SK-N-SH treated with all-trans-retinoic acid at 6 μM for 48 hours (cell line): ENCODE measurements around the gene SLC66A3.

Source experiments
- RARB ChIP-seq: fragments of 250-450 bp; sonication (Bioruptor Pico); IDR thresholded peaks from 2 replicates; pipeline ENCODE4 v1.8.0; 2021; ENCODE audit warnings: mild to moderate bottlenecking, moderate library complexity
- TCF4 ChIP-seq: fragments of 250-450 bp; sonication (Bioruptor Pico); IDR thresholded peaks from 2 replicates; pipeline ENCODE4 v1.8.0; 2021; ENCODE audit warnings: mild to moderate bottlenecking, moderate library complexity, borderline replicate concordance
- ZNF8 ChIP-seq: fragments of 450-650 bp; formaldehyde crosslinking; IDR thresholded peaks from 2 replicates; pipeline ENCODE4 v1.5.0; 2020; ENCODE audit warnings: mild to moderate bottlenecking, moderate library complexity
- TF ChIP-seq, protein P1 (sequence below): fragments of 250-450 bp; sonication (Bioruptor Pico); IDR thresholded peaks from 2 replicates; pipeline ENCODE4 v1.8.0; 2021; ENCODE audit warnings: low read depth, mild to moderate bottlenecking, moderate library complexity, borderline replicate concordance

GRCh38 chr2:11182951-11183350 is 27.7 kb downstream of the SLC66A3 start:
- TF ChIP-seq ZNF8 (CRISPR knock-in tag), result no peak
- TF ChIP-seq RARB (CRISPR knock-in tag), result no peak
- TF ChIP-seq, protein P1, sequence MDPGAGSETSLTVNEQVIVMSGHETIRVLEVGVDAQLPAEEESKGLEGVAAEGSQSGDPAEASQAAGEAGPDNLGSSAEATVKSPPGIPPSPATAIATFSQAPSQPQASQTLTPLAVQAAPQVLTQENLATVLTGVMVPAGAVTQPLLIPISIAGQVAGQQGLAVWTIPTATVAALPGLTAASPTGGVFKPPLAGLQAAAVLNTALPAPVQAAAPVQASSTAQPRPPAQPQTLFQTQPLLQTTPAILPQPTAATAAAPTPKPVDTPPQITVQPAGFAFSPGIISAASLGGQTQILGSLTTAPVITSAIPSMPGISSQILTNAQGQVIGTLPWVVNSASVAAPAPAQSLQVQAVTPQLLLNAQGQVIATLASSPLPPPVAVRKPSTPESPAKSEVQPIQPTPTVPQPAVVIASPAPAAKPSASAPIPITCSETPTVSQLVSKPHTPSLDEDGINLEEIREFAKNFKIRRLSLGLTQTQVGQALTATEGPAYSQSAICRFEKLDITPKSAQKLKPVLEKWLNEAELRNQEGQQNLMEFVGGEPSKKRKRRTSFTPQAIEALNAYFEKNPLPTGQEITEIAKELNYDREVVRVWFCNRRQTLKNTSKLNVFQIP, result no peak
- TF ChIP-seq TCF4 (CRISPR knock-in tag), result no peak
